ENCODE results near the gene DHX40.
A peak's percentile ranks its signal among the peaks of the same experiment; 100 is the strongest.

Gene DHX40

DNA sequence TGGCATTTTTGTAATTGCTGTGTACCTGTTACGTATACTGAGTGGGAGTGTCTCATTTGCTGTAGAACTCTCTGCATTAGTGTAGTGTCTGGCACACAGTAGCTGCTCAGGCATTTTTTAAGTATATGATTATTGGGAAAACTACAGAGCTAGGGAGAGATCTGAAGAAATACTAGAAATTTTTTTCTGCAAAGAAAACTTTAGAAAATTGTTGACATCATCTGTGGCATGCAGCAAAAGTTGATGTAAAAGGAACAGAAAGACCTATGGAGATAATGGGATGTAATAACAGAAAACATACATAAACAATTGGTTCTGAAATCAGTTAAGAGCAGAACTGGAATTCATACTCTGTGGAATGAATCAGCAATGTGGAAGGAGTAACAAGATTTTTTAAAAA lies 65.9 kb downstream of the DHX40 start:
- no peak overlapping the region for H3K4me3 ChIP-seq (ENCODE audit: low read length)
- no peak overlapping the region for H3K9ac ChIP-seq (ENCODE audit: low read length)
- peaks cover 3% of the 10 kb centered on the region for H3K36me3 ChIP-seq (ENCODE audit: control insufficient read depth, insufficient read depth, low read length, severe bottlenecking)
- peak; percentile 36 for DNase-seq (ENCODE audit: low read depth)
- no peaks in the 10 kb centered on the region for H3K27me3 ChIP-seq (replicated peaks; ENCODE audit: control insufficient read depth, insufficient read depth, low read length)
- peaks cover 48% of the 10 kb centered on the region for H3K4me1 ChIP-seq (ENCODE audit: control insufficient read depth, insufficient read depth, low read length)
- no peaks in the 10 kb centered on the region for H3K9me3 ChIP-seq (ENCODE audit: control insufficient read depth, low read length)

DNA sequence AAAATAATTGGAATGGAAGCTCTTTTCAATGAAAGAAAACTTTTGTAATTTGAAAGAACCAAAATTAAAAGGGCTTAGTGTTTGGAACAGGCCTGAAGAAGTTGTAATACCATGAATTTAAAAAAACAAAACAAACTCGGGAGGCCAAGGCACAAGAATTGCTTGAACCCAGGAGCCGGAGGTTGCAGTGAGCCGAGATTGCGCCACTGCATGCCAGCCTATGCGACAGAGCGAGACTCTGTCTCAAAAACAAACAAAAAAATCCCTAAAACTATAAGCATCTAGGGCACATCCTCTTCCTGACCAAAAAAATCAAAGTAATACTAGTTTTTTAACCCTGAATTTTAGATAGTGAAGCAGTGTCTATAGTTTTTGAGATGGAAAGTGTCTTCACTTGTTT lies 67.0 kb downstream of the DHX40 start:
- peaks cover 43% of the 10 kb centered on the region for H3K4me1 ChIP-seq (ENCODE audit: control insufficient read depth, insufficient read depth, low read length)
- DNase-seq (ENCODE audit: low read depth): no peak
- H3K9ac ChIP-seq (ENCODE audit: low read length): no peak overlapping the region
- no peak overlapping the region for H3K4me3 ChIP-seq (ENCODE audit: low read length)
- H3K9me3 ChIP-seq (ENCODE audit: control insufficient read depth, low read length): no peaks in the 10 kb centered on the region
- peaks cover 3% of the 10 kb centered on the region for H3K36me3 ChIP-seq (ENCODE audit: control insufficient read depth, insufficient read depth, low read length, severe bottlenecking)
- no peaks in the 10 kb centered on the region for H3K27me3 ChIP-seq (replicated peaks; ENCODE audit: control insufficient read depth, insufficient read depth, low read length)

GRCh38 chr17:59633658-59634359 lies 68.4 kb downstream of the DHX40 start:
- Histone ChIP-seq H3K4me3 (ENCODE audit: low read length) (no peak overlapping the region), H3K36me3 (ENCODE audit: control insufficient read depth, insufficient read depth, low read length, severe bottlenecking) (peaks cover 3% of the 10 kb centered on the region), H3K4me1 (ENCODE audit: control insufficient read depth, insufficient read depth, low read length) (peaks cover 33% of the 10 kb centered on the region), H3K27me3 (replicated peaks; ENCODE audit: control insufficient read depth, insufficient read depth, low read length) (no peaks in the 10 kb centered on the region), H3K9ac (ENCODE audit: low read length) (no peak overlapping the region), H3K9me3 (ENCODE audit: control insufficient read depth, low read length) (no peaks in the 10 kb centered on the region)
- DNase-seq (ENCODE audit: low read depth): no peak

DNA sequence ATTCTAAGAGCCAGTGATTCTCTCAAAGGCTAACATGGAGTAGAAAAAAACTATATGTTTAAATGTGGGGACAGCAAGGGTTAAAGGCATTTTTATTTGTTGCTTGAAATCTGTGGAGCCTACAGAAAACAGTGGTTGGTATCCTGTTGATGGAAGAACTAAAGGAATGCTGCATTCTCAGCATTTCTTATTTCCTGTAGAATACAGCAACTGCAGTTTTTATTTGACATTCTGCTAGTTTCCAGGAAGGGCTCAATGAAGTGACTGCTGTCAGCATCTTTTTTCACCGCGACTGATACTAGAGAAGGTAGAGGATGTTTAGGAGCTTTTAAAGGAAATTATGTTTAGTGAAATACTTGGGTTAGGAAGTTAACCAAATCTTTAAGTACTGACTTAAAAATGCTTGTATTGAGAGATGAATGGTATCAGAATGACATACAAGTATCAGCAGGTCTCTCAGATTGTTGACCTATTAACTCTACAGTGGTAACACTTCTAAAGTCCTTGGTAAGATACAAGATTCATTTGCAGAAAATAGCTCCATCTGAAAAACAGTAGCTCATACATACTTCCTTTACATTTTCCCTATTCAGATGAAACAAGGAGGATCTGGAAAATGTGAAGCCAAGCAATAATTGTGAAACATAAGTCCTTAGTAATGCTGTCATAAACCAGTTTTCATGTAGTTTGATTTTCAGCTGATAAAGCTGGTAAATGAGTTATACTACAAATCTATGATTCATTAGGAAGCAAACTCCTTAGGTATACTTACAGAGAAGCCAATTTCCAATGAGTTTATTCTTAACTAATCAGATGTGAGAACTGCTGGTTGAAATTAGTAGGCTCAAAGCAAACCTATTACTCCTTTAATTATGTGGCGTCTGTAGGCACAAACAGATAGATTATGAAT lies 69.5 kb downstream of the DHX40 start:
- Histone ChIP-seq H3K4me1 (ENCODE audit: control insufficient read depth, insufficient read depth, low read length) (peaks cover 36% of the 10 kb centered on the region), H3K9ac (ENCODE audit: low read length) (peak overlapping the region; percentile 27), H3K4me3 (ENCODE audit: low read length) (no peak overlapping the region), H3K27me3 (replicated peaks; ENCODE audit: control insufficient read depth, insufficient read depth, low read length) (no peaks in the 10 kb centered on the region), H3K9me3 (ENCODE audit: control insufficient read depth, low read length) (no peaks in the 10 kb centered on the region), H3K36me3 (ENCODE audit: control insufficient read depth, insufficient read depth, low read length, severe bottlenecking) (peaks cover 3% of the 10 kb centered on the region)
- DNase-seq (ENCODE audit: low read depth): peak; percentile 47

DNA sequence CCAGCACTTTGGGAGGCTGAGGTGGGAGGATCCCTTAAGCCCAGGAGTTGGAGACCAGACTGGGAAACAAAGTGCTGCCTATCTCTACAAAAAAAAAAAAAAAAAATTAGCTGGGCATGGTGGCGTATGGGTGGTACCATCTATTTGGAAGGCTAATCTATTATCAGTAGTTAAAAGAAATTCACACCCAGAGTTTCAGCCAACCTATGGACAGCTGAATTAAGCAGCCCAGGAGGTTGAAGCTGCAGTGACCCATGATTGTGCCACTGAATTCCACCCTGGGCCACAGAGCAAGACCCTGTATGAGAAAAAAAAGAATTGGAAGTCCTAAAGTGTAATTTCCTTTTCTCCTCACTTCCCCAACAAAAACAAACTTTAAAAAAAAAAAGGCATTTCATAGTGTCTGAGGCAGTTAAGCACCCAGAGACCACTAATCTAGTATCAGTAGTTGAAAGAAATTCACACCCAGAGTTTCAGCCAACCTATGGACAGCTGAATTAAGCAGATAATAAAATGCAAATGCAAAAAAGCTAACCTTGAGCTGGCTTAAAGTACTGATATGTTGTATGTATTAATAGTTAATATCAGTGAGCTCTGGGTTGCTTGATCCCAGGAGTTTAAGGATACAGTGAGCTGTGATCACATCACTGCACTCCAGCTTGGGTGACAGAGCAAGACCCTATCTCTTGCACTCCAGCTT lies 72.4 kb downstream of the DHX40 start:
- H3K36me3 ChIP-seq (ENCODE audit: control insufficient read depth, insufficient read depth, low read length, severe bottlenecking): no peaks in the 10 kb centered on the region
- H3K9me3 ChIP-seq (ENCODE audit: control insufficient read depth, low read length): no peaks in the 10 kb centered on the region
- no peak overlapping the region for H3K4me3 ChIP-seq (ENCODE audit: low read length)
- H3K9ac ChIP-seq (ENCODE audit: low read length): no peak overlapping the region
- no peaks in the 10 kb centered on the region for H3K27me3 ChIP-seq (replicated peaks; ENCODE audit: control insufficient read depth, insufficient read depth, low read length)
- peaks cover 43% of the 10 kb centered on the region for H3K4me1 ChIP-seq (ENCODE audit: control insufficient read depth, insufficient read depth, low read length)
- DNase-seq (ENCODE audit: low read depth): no peak

GRCh38 chr17:59638553-59638952 lies 73.1 kb downstream of the DHX40 start:
- no peak for DNase-seq (ENCODE audit: low read depth)
- no peaks in the 10 kb centered on the region for H3K27me3 ChIP-seq (replicated peaks; ENCODE audit: control insufficient read depth, insufficient read depth, low read length)
- no peak overlapping the region for H3K9ac ChIP-seq (ENCODE audit: low read length)
- no peaks in the 10 kb centered on the region for H3K9me3 ChIP-seq (ENCODE audit: control insufficient read depth, low read length)
- H3K36me3 ChIP-seq (ENCODE audit: control insufficient read depth, insufficient read depth, low read length, severe bottlenecking): no peaks in the 10 kb centered on the region
- peaks cover 49% of the 10 kb centered on the region for H3K4me1 ChIP-seq (ENCODE audit: control insufficient read depth, insufficient read depth, low read length)
- no peak overlapping the region for H3K4me3 ChIP-seq (ENCODE audit: low read length)

DNA sequence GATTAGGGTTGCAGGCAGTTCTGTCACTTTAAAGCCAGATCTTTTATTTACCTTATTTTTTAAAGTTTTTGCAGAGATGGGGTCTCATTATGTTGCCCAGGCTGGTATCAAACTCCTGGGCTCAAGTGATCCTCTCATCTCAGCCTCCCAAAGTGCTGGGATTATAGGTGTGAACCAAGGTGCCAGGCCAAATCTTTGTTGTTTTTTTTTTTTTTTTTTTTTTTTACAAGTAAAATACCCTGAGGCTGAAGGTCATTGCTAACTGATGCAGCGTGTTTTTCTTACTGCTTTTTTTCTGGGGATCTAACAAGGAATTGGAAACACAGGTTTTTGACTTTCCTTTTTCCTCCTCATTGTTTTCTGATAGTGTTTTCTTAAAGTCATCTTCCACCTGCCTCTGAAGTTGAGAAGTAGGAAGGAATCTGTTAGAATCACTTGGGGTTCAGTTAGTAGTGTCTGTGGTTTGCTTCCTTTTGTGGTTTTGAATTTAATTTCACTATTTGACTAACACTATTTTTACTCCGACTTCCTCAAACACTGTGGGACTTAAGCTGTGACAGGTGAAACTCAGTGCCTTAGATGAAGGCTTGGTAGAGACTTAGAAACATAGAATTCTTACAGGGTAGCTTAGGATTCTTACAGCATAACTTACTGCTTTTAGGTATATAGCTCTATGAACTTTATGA lies 76.5 kb downstream of the DHX40 start:
- Histone ChIP-seq H3K4me1 (ENCODE audit: control insufficient read depth, insufficient read depth, low read length) (peaks cover 34% of the 10 kb centered on the region), H3K36me3 (ENCODE audit: control insufficient read depth, insufficient read depth, low read length, severe bottlenecking) (peaks cover 30% of the 10 kb centered on the region), H3K9me3 (ENCODE audit: control insufficient read depth, low read length) (no peaks in the 10 kb centered on the region), H3K9ac (ENCODE audit: low read length) (no peak overlapping the region), H3K27me3 (replicated peaks; ENCODE audit: control insufficient read depth, insufficient read depth, low read length) (no peaks in the 10 kb centered on the region), H3K4me3 (ENCODE audit: low read length) (no peak overlapping the region)
- no peak for DNase-seq (ENCODE audit: low read depth)

DNA sequence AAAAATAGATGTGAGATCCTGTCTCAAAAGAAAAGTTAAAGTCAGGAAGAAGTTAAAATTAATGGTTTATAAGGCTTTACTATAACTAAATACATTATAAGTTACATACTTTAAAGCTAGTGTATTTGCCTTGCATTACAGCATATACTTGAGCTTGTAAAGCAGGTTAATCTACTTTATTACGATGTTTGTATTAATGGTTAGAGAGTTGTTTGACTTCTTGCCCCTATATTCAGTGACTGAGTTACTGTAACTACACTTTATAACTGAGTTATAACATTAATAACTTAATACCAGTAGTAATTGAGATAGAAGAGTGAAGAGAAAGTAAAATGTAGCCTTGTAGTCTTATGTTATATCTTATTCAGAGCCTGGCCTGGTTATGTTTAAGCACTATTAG lies 77.2 kb downstream of the DHX40 start:
- Histone ChIP-seq H3K9me3 (ENCODE audit: control insufficient read depth, low read length) (no peaks in the 10 kb centered on the region), H3K36me3 (ENCODE audit: control insufficient read depth, insufficient read depth, low read length, severe bottlenecking) (peaks cover 36% of the 10 kb centered on the region), H3K27me3 (replicated peaks; ENCODE audit: control insufficient read depth, insufficient read depth, low read length) (no peaks in the 10 kb centered on the region), H3K9ac (ENCODE audit: low read length) (no peak overlapping the region), H3K4me1 (ENCODE audit: control insufficient read depth, insufficient read depth, low read length) (peaks cover 34% of the 10 kb centered on the region), H3K4me3 (ENCODE audit: low read length) (no peak overlapping the region)
- no peak for DNase-seq (ENCODE audit: low read depth)

- no peaks in the 10 kb centered on the region for H3K9me3 ChIP-seq (ENCODE audit: control insufficient read depth, low read length)
- no peak overlapping the region for H3K9ac ChIP-seq (ENCODE audit: low read length)
- H3K4me1 ChIP-seq (ENCODE audit: control insufficient read depth, insufficient read depth, low read length): peaks cover 42% of the 10 kb centered on the region
- H3K27me3 ChIP-seq (replicated peaks; ENCODE audit: control insufficient read depth, insufficient read depth, low read length): no peaks in the 10 kb centered on the region
- peaks cover 45% of the 10 kb centered on the region for H3K36me3 ChIP-seq (ENCODE audit: control insufficient read depth, insufficient read depth, low read length, severe bottlenecking)
- no peak for DNase-seq (ENCODE audit: low read depth)
- no peak overlapping the region for H3K4me3 ChIP-seq (ENCODE audit: low read length)
These were observed 78.0 kb downstream of the DHX40 start for GRCh38 chr17:59643159-59644140.

GRCh38 chr17:59647288-59647687 lies 81.9 kb downstream of the DHX40 start:
- Histone ChIP-seq H3K4me1 (ENCODE audit: control insufficient read depth, insufficient read depth, low read length) (peaks cover 46% of the 10 kb centered on the region), H3K9me3 (ENCODE audit: control insufficient read depth, low read length) (no peaks in the 10 kb centered on the region), H3K9ac (ENCODE audit: low read length) (no peak overlapping the region), H3K4me3 (ENCODE audit: low read length) (no peak overlapping the region), H3K27me3 (replicated peaks; ENCODE audit: control insufficient read depth, insufficient read depth, low read length) (no peaks in the 10 kb centered on the region), H3K36me3 (ENCODE audit: control insufficient read depth, insufficient read depth, low read length, severe bottlenecking) (peaks cover 82% of the 10 kb centered on the region)
- no peak for DNase-seq (ENCODE audit: low read depth)
